ENCODE measurements around the gene SLC37A1. TPM values are rescaled to one million over a fixed set of nuclear protein-coding genes. Genes with fewer than 3 reads are reported as not detected.

The SLC37A1 gene
- total RNA-seq, 1 experiment from 2014 or later: 15.0 TPM

- Histone ChIP-seq H3K27ac (ENCODE audit: low read depth, low read length) (no peak overlapping the region), H4K20me1 (ENCODE audit: insufficient read depth) (no peaks in the 10 kb centered on the region), H3K36me3 (ENCODE audit: control insufficient read depth in 1 of 2, insufficient read depth in 2 of 2, low read length in 2 of 2) (no peaks in the 10 kb centered on the region), H3K79me2 (ENCODE audit: insufficient read depth, low read length) (no peaks in the 10 kb centered on the region), H3K4me3 (replicated peaks in 1 of 2; ENCODE audit: low read depth in 1 of 2, low read length in 2 of 2) (no peak overlapping the region), H3K9me2 (ENCODE audit: insufficient read depth) (no peaks in the 10 kb centered on the region), H3K9me3 (ENCODE audit: control insufficient read depth in 1 of 2, insufficient read depth in 1 of 2, low read depth in 1 of 2, low read length in 2 of 2) (no peaks in the 10 kb centered on the region), H3K4me2 (ENCODE audit: low read length) (no peak overlapping the region), H3K27me3 (ENCODE audit: insufficient read depth, low read length) (no peaks in the 10 kb centered on the region), H3K4me1 (ENCODE audit: control insufficient read depth in 1 of 2, insufficient read depth in 2 of 2, low read length in 2 of 2) (peaks cover 3 to 9% of the 10 kb centered on the region in 2 experiments; a peak in 2 of 4 replicates), H3K9ac (ENCODE audit: low read length) (no peak overlapping the region), H2AFZ (ENCODE audit: low read depth, low read length, poor library complexity, severe bottlenecking) (no peak overlapping the region)
- ChIA-PET POLR2A (no interaction called here), RAD21 (ENCODE audit: low non-redundant PET in 1 of 2, low total read pairs in 2 of 2, uncharacterized antibody in 2 of 2, unreplicated experiment in 2 of 2) (no interaction called here), CTCF (no interaction called here)
- ATAC-seq: no peak
- BruUV-seq (replicated peaks): no TSS peak
- DNase-seq (ENCODE audit: low read depth, low spot score): no peak
- intact Hi-C loops (cut with micrococcal nuclease): no loop called here
- no peak for TF ChIP-seq SIN3A (IDR thresholded peaks at IDR 0.05; ENCODE audit: low read depth)
- TF ChIP-seq JUND (IDR thresholded peaks at IDR 0.05): no peak
Measured at GRCh38 chr21:42596657-42597056, 83.0 kb downstream of the SLC37A1 start.

GRCh38 chr21:42597487-42598158, 84.0 kb downstream of the SLC37A1 start:
- Histone ChIP-seq H3K9me3 (ENCODE audit: control insufficient read depth in 1 of 2, insufficient read depth in 1 of 2, low read depth in 1 of 2, low read length in 2 of 2) (no peaks in the 10 kb centered on the region), H4K20me1 (ENCODE audit: insufficient read depth) (no peaks in the 10 kb centered on the region), H3K9ac (ENCODE audit: low read length) (no peak overlapping the region), H2AFZ (ENCODE audit: low read depth, low read length, poor library complexity, severe bottlenecking) (no peak overlapping the region), H3K27ac (ENCODE audit: low read depth, low read length) (no peak overlapping the region), H3K4me3 (replicated peaks in 1 of 2; ENCODE audit: low read depth in 1 of 2, low read length in 2 of 2) (no peak overlapping the region), H3K4me2 (ENCODE audit: low read length) (no peak overlapping the region), H3K27me3 (ENCODE audit: insufficient read depth, low read length) (no peaks in the 10 kb centered on the region), H3K4me1 (ENCODE audit: control insufficient read depth in 1 of 2, insufficient read depth in 2 of 2, low read length in 2 of 2) (peaks cover 3 to 9% of the 10 kb centered on the region in 2 experiments; a peak in 2 of 4 replicates), H3K9me2 (ENCODE audit: insufficient read depth) (no peaks in the 10 kb centered on the region), H3K79me2 (ENCODE audit: insufficient read depth, low read length) (no peaks in the 10 kb centered on the region), H3K36me3 (ENCODE audit: control insufficient read depth in 1 of 2, insufficient read depth in 2 of 2, low read length in 2 of 2) (no peaks in the 10 kb centered on the region)
- TF ChIP-seq ZFX (IDR thresholded peaks at IDR 0.05): no peak
- TF ChIP-seq CTCF (IDR thresholded peaks at IDR 0.05 in 2 of 3, conservative IDR thresholded peaks at IDR 0.05 in 1 of 3; ENCODE audit: borderline replicate concordance in 1 of 3, insufficient read depth in 1 of 3, low read depth in 2 of 3, low read length in 2 of 3): no peak
- TF ChIP-seq, protein P1, sequence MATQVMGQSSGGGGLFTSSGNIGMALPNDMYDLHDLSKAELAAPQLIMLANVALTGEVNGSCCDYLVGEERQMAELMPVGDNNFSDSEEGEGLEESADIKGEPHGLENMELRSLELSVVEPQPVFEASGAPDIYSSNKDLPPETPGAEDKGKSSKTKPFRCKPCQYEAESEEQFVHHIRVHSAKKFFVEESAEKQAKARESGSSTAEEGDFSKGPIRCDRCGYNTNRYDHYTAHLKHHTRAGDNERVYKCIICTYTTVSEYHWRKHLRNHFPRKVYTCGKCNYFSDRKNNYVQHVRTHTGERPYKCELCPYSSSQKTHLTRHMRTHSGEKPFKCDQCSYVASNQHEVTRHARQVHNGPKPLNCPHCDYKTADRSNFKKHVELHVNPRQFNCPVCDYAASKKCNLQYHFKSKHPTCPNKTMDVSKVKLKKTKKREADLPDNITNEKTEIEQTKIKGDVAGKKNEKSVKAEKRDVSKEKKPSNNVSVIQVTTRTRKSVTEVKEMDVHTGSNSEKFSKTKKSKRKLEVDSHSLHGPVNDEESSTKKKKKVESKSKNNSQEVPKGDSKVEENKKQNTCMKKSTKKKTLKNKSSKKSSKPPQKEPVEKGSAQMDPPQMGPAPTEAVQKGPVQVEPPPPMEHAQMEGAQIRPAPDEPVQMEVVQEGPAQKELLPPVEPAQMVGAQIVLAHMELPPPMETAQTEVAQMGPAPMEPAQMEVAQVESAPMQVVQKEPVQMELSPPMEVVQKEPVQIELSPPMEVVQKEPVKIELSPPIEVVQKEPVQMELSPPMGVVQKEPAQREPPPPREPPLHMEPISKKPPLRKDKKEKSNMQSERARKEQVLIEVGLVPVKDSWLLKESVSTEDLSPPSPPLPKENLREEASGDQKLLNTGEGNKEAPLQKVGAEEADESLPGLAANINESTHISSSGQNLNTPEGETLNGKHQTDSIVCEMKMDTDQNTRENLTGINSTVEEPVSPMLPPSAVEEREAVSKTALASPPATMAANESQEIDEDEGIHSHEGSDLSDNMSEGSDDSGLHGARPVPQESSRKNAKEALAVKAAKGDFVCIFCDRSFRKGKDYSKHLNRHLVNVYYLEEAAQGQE (IDR thresholded peaks at IDR 0.05; ENCODE audit: low read depth): no peak
- TF ChIP-seq ELF1 (IDR thresholded peaks at IDR 0.05; ENCODE audit: borderline replicate concordance, low read depth): no peak
- TF ChIP-seq POLR2AphosphoS5 (IDR thresholded peaks at IDR 0.05; ENCODE audit: low read depth, low read length): no peak
- no peak for TF ChIP-seq CBX3 (IDR thresholded peaks at IDR 0.05; ENCODE audit: low read depth)
- no peak for TF ChIP-seq EZH2 (IDR thresholded peaks at IDR 0.05)
- no peak for TF ChIP-seq JUND (IDR thresholded peaks at IDR 0.05)
- no peak for TF ChIP-seq ZNF274 (IDR thresholded peaks at IDR 0.05; ENCODE audit: low read depth, low read length)
- TF ChIP-seq, protein P2, sequence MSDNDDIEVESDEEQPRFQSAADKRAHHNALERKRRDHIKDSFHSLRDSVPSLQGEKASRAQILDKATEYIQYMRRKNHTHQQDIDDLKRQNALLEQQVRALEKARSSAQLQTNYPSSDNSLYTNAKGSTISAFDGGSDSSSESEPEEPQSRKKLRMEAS (IDR thresholded peaks at IDR 0.05): no peak
- TF ChIP-seq TCF7L2 (IDR thresholded peaks at IDR 0.05; ENCODE audit: borderline replicate concordance, extremely low read depth, insufficient read depth, insufficient read length): no peak
- BruUV-seq (replicated peaks): no TSS peak
- ChIA-PET CTCF (interaction anchor here (0.6 kb wide), 1 partner anchor 288 kb away, joined by 3 read pairs; no protein-coding TSS in a partner anchor), POLR2A (no interaction called here), RAD21 (ENCODE audit: low non-redundant PET in 1 of 2, low total read pairs in 2 of 2, uncharacterized antibody in 2 of 2, unreplicated experiment in 2 of 2) (no interaction called here)
- DNase-seq (ENCODE audit: low read depth, low spot score) (no peak), ATAC-seq (no peak)
- intact Hi-C loops (cut with micrococcal nuclease): no loop called here

All from HCT116 (cell line).